Esophagus muscularis mucosa (tissue), 4 donors: ENCODE results near the gene KHDC1L. TPM values are rescaled to one million over a fixed set of nuclear protein-coding genes. Genes with fewer than 3 reads are reported as not detected.
"Not testable (repeated sequence)": the region's sequence is repeated elsewhere in the genome, so short reads cannot be mapped to it uniquely, and the experiment has no call there.

ENCODE experiments used
- DNase-seq: peaks from one replicate; pipeline ENCODE4 v3.0.0-alpha.2; 2017; ENCODE audit errors: extremely low spot score
- H3K27ac ChIP-seq, 4 donors: fragments of 200-600 bp; sonication (generic); replicated peaks in 1 of 4; 1 replicate in 3 of 4; 2 replicates in 1 of 4; pipeline ENCODE4 v1.5.1; 2016 to 2019; ENCODE audit warnings: mild to moderate bottlenecking in 1 of 4
- H3K27me3 ChIP-seq, 4 donors: fragments of 200-600 bp; sonication (generic); one replicate each; pipeline versions ENCODE4 v1.5.1 to v1.6.0; 2016 to 2019
- H3K36me3 ChIP-seq, 4 donors: fragments of 200-600 bp; sonication (generic); one replicate each; pipeline ENCODE4 v1.5.1; 2016 to 2019
- H3K4me1 ChIP-seq, 4 donors: fragments of 200-600 bp; sonication (generic); one replicate each; pipeline ENCODE4 v1.5.1; 2016 to 2019
- H3K4me3 ChIP-seq, 4 donors: fragments of 200-600 bp; sonication (generic); 1 replicate in 2 of 4; 2 replicates in 2 of 4; pipeline ENCODE4 v1.5.1; 2016 to 2019; ENCODE audit warnings: mild to moderate bottlenecking in 4 of 4, moderate library complexity in 1 of 4
- H3K9me3 ChIP-seq, 4 donors: fragments of 200-600 bp; sonication (generic); 1 replicate in 3 of 4; 2 replicates in 1 of 4; pipeline ENCODE4 v1.5.1; 2016 to 2019
- EP300 ChIP-seq: sonication (generic); formaldehyde crosslinking; IDR thresholded peaks from one replicate; pipeline ENCODE4 v1.6.1; 2017; ENCODE audit warnings: antibody characterized with exemption
- POLR2A ChIP-seq: fragments of 450-650 bp; IDR thresholded peaks from one replicate; pipeline ENCODE4 v1.6.1; 2017; ENCODE audit warnings: antibody characterized with exemption, moderate library complexity, mild to moderate bottlenecking, low read depth
- POLR2AphosphoS5 ChIP-seq, 2 donors: sonication (generic); formaldehyde crosslinking; IDR thresholded peaks; one replicate each; pipeline ENCODE4 v1.6.1; 2017; ENCODE audit warnings: antibody characterized with exemption in 2 of 2
- WGBS: methylation state at CpG from one replicate; pipeline ENCODE4 v1.1.5; 2018; 5-methylcytosine and 5-hydroxymethylcytosine counted together
- intact Hi-C: fragments of 100-400 bp; cut with DNase I; formaldehyde crosslinking; loops from one replicate; pipeline ENCODE4 v1.15.1; 2023
- total RNA-seq, 4 donors: library from RNA; depleted of rRNA; stranded (reverse); fragments of >200 nt; gene quantifications; one replicate each; pipeline versions ENCODE4 v1.1.0 to v1.2.1, GENCODE V29; 2016
- TF ChIP-seq, protein P1 (sequence below), 3 experiments: fragments of 200-600 bp in 2 of 3; fragments of 450-650 bp in 1 of 3; sonication (generic) in 2 of 3; IDR thresholded peaks; one replicate each; pipeline ENCODE4 v1.5.1; 2017 to 2019; ENCODE audit warnings: antibody characterized with exemption in 3 of 3, mild to moderate bottlenecking in 2 of 3, moderate library complexity in 1 of 3

Gene KHDC1L
- total RNA-seq, 4 donors from 2014 or later, result 0.83 TPM; not detected in 3

DNA sequence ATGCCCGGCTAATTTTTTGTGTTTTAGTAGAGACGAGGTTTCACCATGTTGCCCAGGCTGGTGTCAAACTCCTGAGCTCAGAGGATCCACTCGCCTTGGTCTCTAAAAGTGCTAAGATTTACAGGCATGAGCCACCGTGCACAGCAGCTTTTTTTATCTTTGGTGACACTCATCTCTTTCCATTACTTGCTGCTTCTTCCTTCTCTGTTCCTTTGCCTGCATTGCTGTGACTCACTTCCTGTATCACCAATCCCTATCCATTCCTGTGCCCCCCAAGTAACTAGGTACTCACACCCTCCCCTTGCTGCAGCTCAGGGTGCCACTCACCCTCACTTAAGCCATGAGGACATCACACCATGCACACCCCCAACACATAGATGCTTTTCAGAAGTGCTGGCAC is 24.6 kb downstream of the KHDC1L start:
- no peak for TF ChIP-seq POLR2A
- TF ChIP-seq EP300, result no peak
- TF ChIP-seq, protein P1, sequence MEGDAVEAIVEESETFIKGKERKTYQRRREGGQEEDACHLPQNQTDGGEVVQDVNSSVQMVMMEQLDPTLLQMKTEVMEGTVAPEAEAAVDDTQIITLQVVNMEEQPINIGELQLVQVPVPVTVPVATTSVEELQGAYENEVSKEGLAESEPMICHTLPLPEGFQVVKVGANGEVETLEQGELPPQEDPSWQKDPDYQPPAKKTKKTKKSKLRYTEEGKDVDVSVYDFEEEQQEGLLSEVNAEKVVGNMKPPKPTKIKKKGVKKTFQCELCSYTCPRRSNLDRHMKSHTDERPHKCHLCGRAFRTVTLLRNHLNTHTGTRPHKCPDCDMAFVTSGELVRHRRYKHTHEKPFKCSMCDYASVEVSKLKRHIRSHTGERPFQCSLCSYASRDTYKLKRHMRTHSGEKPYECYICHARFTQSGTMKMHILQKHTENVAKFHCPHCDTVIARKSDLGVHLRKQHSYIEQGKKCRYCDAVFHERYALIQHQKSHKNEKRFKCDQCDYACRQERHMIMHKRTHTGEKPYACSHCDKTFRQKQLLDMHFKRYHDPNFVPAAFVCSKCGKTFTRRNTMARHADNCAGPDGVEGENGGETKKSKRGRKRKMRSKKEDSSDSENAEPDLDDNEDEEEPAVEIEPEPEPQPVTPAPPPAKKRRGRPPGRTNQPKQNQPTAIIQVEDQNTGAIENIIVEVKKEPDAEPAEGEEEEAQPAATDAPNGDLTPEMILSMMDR (IDR thresholded peaks at IDR 0.05), result no peak
- TF ChIP-seq POLR2AphosphoS5 (IDR thresholded peaks at IDR 0.05), result no peak
- no peak for DNase-seq
- no peak overlapping the region for H3K27ac ChIP-seq
- no peaks in the 10 kb centered on the region for H3K27me3 ChIP-seq
- no peak overlapping the region for H3K4me3 ChIP-seq
- H3K4me1 ChIP-seq, result no peaks in the 10 kb centered on the region
- no peaks in the 10 kb centered on the region for H3K9me3 ChIP-seq
- intact Hi-C loops, result no loop called here
- 77% methylated on average over 4 of the region's 4 CpGs for WGBS
- H3K36me3 ChIP-seq, result no peaks in the 10 kb centered on the region

DNA sequence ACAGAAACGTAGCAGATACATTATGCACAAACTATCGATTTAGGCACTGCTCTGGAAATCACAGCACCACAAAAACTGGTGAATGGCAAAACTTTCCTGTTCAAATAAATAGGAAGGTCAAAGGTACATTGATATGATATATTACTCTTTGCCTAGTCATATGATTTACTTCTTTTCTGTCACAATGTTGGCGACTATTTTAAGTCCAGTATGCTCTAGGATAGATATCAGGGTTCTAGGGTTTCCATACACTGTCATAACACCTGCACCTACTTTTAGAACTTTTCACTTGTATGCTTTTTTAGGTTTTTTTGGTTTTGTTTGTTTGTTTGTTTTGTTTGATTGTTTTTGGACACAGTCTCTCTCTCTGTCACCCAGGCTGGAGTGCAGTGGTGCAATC is 25.0 kb downstream of the KHDC1L start:
- TF ChIP-seq POLR2A, result no peak
- no peak for TF ChIP-seq POLR2AphosphoS5 (IDR thresholded peaks at IDR 0.05)
- no peak for TF ChIP-seq EP300
- TF ChIP-seq, protein P1 (IDR thresholded peaks at IDR 0.05), result no peak
- 94% methylated on average over 3 of the region's 3 CpGs for WGBS
- Histone ChIP-seq H3K9me3 (no peaks in the 10 kb centered on the region), H3K36me3 (no peaks in the 10 kb centered on the region), H3K27ac (no peak overlapping the region), H3K27me3 (no peaks in the 10 kb centered on the region), H3K4me3 (no peak overlapping the region), H3K4me1 (no peaks in the 10 kb centered on the region)
- intact Hi-C loops, result no loop called here
- no peak for DNase-seq

DNA sequence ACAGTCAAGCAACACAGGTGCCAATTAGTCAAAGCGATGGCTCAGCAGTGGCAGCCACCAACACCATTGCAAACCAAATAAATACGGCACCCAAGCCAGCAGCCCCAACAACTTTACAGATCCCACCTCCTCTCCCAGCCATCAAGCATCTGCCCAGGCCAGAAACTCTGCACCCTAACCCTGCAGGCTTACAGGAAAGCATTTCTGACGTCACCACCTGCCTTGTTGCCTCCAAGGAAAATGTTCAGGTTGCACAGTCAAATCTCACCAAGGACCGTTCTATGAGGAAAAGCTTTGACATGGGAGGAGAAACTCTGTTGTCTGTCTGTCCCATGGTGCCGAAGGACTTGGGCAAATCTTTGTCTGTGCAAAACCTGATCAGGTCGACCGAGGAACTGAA is 30.6 kb downstream of the KHDC1L start:
- Histone ChIP-seq H3K27ac (no peak overlapping the region), H3K27me3 (no peaks in the 10 kb centered on the region), H3K9me3 (no peaks in the 10 kb centered on the region), H3K4me3 (no peak overlapping the region), H3K4me1 (no peaks in the 10 kb centered on the region), H3K36me3 (peaks cover 0 to 7% (median 0%) of the 10 kb centered on the region in 4 donors)
- 98% methylated on average over 5 of the region's 7 CpGs for WGBS
- TF ChIP-seq POLR2AphosphoS5 (IDR thresholded peaks at IDR 0.05) (no peak), POLR2A (no peak), EP300 (no peak)
- TF ChIP-seq, protein P1 (IDR thresholded peaks at IDR 0.05), result no peak
- intact Hi-C loops, result no loop called here
- no peak for DNase-seq

DNA sequence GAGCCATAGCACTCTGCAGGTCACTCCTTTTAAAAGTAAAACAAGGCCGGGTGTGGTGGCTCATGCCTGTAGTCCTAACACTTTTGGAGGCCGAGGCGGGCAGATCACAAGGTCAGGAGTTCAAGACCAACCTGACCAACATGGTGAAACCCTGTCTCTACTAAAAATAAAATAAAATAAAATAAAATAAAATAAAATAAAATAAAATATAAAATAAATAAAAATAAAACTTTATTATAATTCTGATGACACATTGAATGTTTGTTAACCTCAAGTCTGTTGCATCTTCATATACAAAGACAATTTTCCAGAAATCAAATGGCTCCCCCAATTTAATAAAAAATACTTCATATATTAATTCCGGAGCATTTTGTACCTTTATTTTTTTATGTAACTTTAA is 32.0 kb downstream of the KHDC1L start:
- H3K27me3 ChIP-seq, H3K4me3 ChIP-seq, H3K36me3 ChIP-seq, DNase-seq, intact Hi-C loops, H3K27ac ChIP-seq, H3K4me1 ChIP-seq, H3K9me3 ChIP-seq: not testable (repeated sequence)
- WGBS, result 97% methylated on average over 4 of the region's 4 CpGs

DNA sequence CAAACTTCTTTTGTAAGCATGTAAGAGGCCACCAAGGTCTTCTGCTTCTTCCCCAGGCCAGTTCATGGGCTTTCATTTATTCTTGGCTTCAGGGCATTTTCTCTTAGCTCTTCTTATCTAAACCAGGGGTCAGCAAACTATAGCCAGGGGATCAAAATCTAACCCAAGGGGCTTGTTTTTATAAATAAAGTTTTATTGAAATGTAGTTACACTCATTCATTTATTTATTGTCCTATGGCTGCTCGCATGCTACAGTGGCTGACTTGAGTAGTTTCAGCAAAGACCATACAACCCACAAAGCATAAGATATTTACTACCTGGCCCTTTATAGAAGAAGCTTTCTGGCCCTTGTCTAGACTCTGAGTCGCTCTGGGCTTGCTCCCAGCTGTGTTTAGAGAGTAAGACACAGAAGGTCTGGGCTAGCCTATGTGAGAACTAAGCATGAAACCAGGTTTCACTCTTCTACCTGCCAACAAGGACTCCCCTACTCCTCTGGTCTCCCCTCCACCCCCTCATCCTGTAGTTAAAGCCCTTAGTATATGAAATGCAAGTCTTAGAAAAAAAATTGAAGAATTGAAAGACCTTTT is 43.2 kb downstream of the KHDC1L start:
- H3K27ac ChIP-seq, result no peak overlapping the region
- H3K36me3 ChIP-seq, result no peaks in the 10 kb centered on the region
- H3K4me1 ChIP-seq, result peaks cover 5 to 7% (median 5%) of the 10 kb centered on the region in 4 donors
- WGBS, result 94% methylated on average over 2 of the region's 2 CpGs
- no peaks in the 10 kb centered on the region for H3K9me3 ChIP-seq
- no peak overlapping the region for H3K4me3 ChIP-seq
- no peak for TF ChIP-seq POLR2AphosphoS5 (IDR thresholded peaks at IDR 0.05)
- no peak for TF ChIP-seq EP300
- TF ChIP-seq, protein P1 (IDR thresholded peaks at IDR 0.05), result no peak
- TF ChIP-seq POLR2A, result no peak
- intact Hi-C loops, result loop anchor here (5.0 kb wide), 1 partner anchor 770 kb away; no protein-coding TSS in a partner anchor
- DNase-seq, result no peak
- no peaks in the 10 kb centered on the region for H3K27me3 ChIP-seq
